Tibial artery (tissue), 4 donors: ENCODE results near the gene KCNJ1.

Experiments
- DNase-seq, 2 donors: peaks; one replicate each; pipeline ENCODE4 v3.0.0-alpha.2; 2019
- H3K27ac ChIP-seq, 2 donors: fragments of 200-600 bp; sonication (generic) in 1 of 2; 1 replicate in 1 of 2; 2 replicates in 1 of 2; pipeline ENCODE4 v1.5.1; 2018 to 2019; ENCODE audit warnings: mild to moderate bottlenecking in 1 of 2
- H3K27me3 ChIP-seq, 2 donors: fragments of 200-600 bp; sonication (generic) in 1 of 2; one replicate each; pipeline versions ENCODE4 v1.5.1 to v1.6.0; 2016 to 2019
- H3K36me3 ChIP-seq, 3 donors: fragments of 200-600 bp; sonication (generic) in 2 of 3; one replicate each; pipeline ENCODE4 v1.5.1; 2016 to 2019; ENCODE audit warnings: mild to moderate bottlenecking in 2 of 3
- H3K4me1 ChIP-seq, 4 donors: fragments of 200-600 bp; sonication (generic) in 2 of 4; 1 replicate in 3 of 4; 2 replicates in 1 of 4; pipeline ENCODE4 v1.5.1; 2016 to 2019
- H3K4me3 ChIP-seq, 2 donors: fragments of 200-600 bp; sonication (generic) in 1 of 2; 1 replicate in 1 of 2; 2 replicates in 1 of 2; pipeline ENCODE4 v1.5.1; 2018 to 2019; ENCODE audit warnings: mild to moderate bottlenecking in 2 of 2
- H3K9me3 ChIP-seq, 3 donors: fragments of 200-600 bp; sonication (generic) in 1 of 3; one replicate each; pipeline ENCODE4 v1.5.1; 2016 to 2019
- intact Hi-C: fragments of 100-400 bp; cut with DNase I; formaldehyde crosslinking; loops from one replicate; pipeline ENCODE4 v1.15.0; 2023; ENCODE audit warnings: low total_unique reads
- TF ChIP-seq, protein P1 (sequence below), 2 experiments: fragments of 200-600 bp in 1 of 2; fragments of 450-650 bp in 1 of 2; IDR thresholded peaks; one replicate each; pipeline ENCODE4 v1.5.1; 2017 to 2019; ENCODE audit warnings: antibody characterized with exemption in 2 of 2, mild to moderate bottlenecking in 1 of 2, moderate library complexity in 1 of 2

KCNJ1 gene

DNA sequence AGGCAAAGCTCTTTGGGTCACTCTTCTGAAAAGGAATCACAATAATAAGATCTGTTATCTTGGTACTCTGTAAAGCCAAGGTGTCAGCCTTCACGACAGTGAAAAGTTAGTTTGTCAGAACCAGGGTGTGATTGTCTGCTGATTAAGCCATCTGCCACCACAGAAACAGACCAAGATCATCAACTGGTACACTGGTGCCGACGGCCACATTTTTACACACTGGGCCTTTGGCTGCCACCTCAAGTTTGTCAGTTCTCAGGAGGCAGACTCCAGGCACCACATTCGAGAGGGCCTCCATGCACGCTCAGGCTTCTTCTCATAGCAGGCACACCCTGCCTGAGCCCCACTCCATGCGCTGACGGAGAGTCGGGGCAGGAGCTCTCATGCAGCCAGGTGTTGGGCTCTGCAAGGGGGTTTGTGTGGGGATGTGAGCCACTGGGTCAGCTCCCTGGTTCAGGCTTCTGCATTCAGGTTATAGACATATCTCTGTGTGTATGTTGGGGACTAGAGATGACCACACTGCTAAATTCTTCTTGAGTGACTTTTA, 66.2 kb downstream of the KCNJ1 start:
- Histone ChIP-seq H3K9me3 (no peaks in the 10 kb centered on the region), H3K27ac (no peak overlapping the region), H3K36me3 (peaks cover 0 to 7% (median 0%) of the 10 kb centered on the region in 3 donors), H3K4me3 (no peak overlapping the region), H3K27me3 (no peaks in the 10 kb centered on the region), H3K4me1 (no peaks in the 10 kb centered on the region)
- intact Hi-C loops: no loop called here
- no peak for DNase-seq
- TF ChIP-seq, protein P1, sequence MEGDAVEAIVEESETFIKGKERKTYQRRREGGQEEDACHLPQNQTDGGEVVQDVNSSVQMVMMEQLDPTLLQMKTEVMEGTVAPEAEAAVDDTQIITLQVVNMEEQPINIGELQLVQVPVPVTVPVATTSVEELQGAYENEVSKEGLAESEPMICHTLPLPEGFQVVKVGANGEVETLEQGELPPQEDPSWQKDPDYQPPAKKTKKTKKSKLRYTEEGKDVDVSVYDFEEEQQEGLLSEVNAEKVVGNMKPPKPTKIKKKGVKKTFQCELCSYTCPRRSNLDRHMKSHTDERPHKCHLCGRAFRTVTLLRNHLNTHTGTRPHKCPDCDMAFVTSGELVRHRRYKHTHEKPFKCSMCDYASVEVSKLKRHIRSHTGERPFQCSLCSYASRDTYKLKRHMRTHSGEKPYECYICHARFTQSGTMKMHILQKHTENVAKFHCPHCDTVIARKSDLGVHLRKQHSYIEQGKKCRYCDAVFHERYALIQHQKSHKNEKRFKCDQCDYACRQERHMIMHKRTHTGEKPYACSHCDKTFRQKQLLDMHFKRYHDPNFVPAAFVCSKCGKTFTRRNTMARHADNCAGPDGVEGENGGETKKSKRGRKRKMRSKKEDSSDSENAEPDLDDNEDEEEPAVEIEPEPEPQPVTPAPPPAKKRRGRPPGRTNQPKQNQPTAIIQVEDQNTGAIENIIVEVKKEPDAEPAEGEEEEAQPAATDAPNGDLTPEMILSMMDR (IDR thresholded peaks at IDR 0.05): no peak

DNA sequence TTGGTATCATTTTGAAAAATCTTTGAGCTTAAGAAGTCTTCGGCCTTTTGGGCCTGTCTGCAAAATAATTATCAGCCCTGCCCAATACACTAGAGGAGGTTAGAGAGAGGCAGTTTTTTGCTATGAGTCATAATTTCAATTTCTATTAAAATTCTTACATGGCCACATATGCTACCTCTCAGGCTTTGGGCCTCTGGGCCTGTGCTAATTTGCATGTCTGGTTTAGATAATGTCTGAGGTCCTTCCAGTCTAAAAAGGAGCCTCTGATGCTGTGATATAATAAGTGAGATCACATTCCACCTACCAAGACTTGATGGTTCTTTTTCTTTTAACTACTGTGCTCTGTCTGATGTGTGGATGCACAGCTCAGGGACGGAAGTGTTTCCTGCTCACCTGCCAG, 70.8 kb downstream of the KCNJ1 start:
- TF ChIP-seq, protein P1 (IDR thresholded peaks at IDR 0.05): no peak
- intact Hi-C loops: no loop called here
- no peaks in the 10 kb centered on the region for H3K27me3 ChIP-seq
- H3K4me3 ChIP-seq: no peak overlapping the region
- DNase-seq: no peak
- H3K9me3 ChIP-seq: no peaks in the 10 kb centered on the region
- no peak overlapping the region for H3K27ac ChIP-seq
- no peaks in the 10 kb centered on the region for H3K4me1 ChIP-seq
- peaks cover 0 to 7% (median 0%) of the 10 kb centered on the region in 3 donors for H3K36me3 ChIP-seq

DNA sequence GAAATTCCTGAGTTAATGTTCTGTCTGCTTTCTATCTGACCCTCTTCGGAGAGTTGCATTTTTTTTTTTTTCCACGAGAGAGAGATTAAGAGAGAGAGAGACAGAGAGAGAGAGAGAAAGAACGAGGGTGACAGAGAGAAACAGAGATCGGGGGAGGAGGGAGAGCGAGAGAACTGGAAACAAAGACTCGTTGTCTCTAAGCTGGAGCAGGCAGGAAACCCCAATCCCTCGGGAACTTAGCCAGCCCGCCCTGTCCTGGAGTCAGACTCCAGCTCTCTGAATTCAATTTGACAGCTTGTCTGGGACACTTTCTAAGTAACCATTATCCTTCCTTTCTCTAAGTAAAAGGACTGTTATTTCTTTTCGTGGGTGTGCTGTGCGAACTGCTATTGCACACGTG, 76.9 kb downstream of the KCNJ1 start:
- no peak for DNase-seq
- TF ChIP-seq, protein P1 (IDR thresholded peaks at IDR 0.05): no peak
- Histone ChIP-seq H3K4me3 (no peak overlapping the region), H3K9me3 (no peaks in the 10 kb centered on the region), H3K27ac (no peak overlapping the region), H3K27me3 (peaks cover 0 to 3% of the 10 kb centered on the region in 2 donors), H3K4me1 (no peaks in the 10 kb centered on the region), H3K36me3 (no peaks in the 10 kb centered on the region)
- intact Hi-C loops: no loop called here

DNA sequence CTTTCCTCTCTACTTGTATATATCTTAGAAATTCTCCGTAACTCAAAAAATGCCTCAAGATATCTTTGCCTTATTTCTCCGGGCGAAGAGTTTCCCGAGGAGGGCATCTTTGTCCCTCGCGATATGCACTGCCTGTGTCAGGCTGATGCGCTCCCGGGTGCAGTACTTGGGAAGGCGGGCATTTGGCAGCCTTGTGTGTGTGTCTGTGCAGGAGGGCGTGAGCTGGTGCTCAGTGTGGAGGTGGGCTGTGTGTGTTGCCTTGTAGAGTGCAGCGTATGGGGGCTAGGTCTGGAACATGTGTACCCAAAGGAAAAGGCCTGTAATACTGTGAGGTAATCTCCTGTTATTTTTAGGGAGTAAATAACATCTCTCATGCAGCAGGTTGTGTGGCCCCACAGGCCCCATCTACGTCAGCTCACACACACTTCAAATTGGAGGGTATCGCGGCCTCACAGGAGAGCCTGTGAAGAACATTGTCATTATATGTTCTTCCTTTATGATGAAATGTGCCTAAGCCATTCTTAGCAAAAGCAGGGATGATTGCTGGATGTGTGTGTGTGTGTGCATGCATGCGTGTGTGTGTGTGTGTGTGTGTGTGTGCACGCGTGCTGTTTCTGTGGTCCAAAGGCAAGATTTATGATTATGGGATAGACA, 77.5 kb downstream of the KCNJ1 start:
- Histone ChIP-seq H3K9me3 (no peaks in the 10 kb centered on the region), H3K4me1 (no peaks in the 10 kb centered on the region), H3K27ac (no peak overlapping the region), H3K4me3 (no peak overlapping the region), H3K27me3 (peaks cover 0 to 3% of the 10 kb centered on the region in 2 donors), H3K36me3 (no peaks in the 10 kb centered on the region)
- TF ChIP-seq, protein P1 (IDR thresholded peaks at IDR 0.05): no peak
- intact Hi-C loops: no loop called here
- DNase-seq: no peak
